Measurements from ENCODE around the gene CACNA1I. TPM values are rescaled to one million over a fixed set of nuclear protein-coding genes. Genes with fewer than 3 reads are reported as not detected.

Gene CACNA1I
- total RNA-seq, 2 experiments from 2014 or later = 0.07 to 0.09 TPM

DNA sequence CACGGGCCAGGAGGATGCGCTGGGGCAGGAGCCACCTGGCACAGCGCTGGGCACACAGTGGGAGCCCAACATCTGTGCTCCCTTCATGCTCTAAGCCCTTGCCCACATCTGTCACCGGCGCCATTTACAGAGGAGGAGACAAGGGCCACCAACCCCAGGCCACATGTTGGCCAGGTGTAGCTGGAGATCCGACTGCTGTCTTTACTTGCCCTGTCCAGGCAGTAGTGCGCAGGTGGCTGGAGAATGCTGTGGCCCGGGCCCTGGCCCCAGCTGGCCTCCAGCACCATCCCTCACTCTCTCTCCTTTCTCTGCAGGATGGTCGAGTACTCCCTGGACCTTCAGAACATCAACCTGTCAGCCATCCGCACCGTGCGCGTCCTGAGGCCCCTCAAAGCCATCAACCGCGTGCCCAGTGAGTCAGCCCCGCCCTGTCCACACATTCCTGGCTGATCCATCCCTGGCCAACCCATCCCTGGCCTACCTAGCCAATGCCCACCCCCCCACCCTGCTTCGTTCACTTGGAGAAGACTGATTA, 48.5 kb downstream of the CACNA1I start:
- no peak overlapping the region for H3K4me3 Mint-ChIP-seq
- H3K9me3 Mint-ChIP-seq = no peaks in the 10 kb centered on the region
- H3K27me3 Mint-ChIP-seq = peaks cover 13% of the 10 kb centered on the region
- ATAC-seq (no peak), DNase-seq (no peak)
- H3K36me3 Mint-ChIP-seq (ENCODE audit: low read depth) = no peaks in the 10 kb centered on the region
- H3K27ac Mint-ChIP-seq = no peak overlapping the region
- ChIA-PET CTCF (no interaction called here), POLR2A (interaction anchor here (0.7 kb wide), 1 partner anchor 9 kb away, joined by 3 read pairs; no protein-coding TSS in a partner anchor)
- peaks cover 12% of the 10 kb centered on the region for H3K4me1 Mint-ChIP-seq (ENCODE audit: low read depth)
- intact Hi-C loops (cut with micrococcal nuclease) = loop anchor here (10.0 kb wide), 1 partner anchor 74 kb away; no protein-coding TSS in a partner anchor
- TF ChIP-seq, protein P1, sequence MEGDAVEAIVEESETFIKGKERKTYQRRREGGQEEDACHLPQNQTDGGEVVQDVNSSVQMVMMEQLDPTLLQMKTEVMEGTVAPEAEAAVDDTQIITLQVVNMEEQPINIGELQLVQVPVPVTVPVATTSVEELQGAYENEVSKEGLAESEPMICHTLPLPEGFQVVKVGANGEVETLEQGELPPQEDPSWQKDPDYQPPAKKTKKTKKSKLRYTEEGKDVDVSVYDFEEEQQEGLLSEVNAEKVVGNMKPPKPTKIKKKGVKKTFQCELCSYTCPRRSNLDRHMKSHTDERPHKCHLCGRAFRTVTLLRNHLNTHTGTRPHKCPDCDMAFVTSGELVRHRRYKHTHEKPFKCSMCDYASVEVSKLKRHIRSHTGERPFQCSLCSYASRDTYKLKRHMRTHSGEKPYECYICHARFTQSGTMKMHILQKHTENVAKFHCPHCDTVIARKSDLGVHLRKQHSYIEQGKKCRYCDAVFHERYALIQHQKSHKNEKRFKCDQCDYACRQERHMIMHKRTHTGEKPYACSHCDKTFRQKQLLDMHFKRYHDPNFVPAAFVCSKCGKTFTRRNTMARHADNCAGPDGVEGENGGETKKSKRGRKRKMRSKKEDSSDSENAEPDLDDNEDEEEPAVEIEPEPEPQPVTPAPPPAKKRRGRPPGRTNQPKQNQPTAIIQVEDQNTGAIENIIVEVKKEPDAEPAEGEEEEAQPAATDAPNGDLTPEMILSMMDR (IDR thresholded peaks at IDR 0.05) = no peak

DNA sequence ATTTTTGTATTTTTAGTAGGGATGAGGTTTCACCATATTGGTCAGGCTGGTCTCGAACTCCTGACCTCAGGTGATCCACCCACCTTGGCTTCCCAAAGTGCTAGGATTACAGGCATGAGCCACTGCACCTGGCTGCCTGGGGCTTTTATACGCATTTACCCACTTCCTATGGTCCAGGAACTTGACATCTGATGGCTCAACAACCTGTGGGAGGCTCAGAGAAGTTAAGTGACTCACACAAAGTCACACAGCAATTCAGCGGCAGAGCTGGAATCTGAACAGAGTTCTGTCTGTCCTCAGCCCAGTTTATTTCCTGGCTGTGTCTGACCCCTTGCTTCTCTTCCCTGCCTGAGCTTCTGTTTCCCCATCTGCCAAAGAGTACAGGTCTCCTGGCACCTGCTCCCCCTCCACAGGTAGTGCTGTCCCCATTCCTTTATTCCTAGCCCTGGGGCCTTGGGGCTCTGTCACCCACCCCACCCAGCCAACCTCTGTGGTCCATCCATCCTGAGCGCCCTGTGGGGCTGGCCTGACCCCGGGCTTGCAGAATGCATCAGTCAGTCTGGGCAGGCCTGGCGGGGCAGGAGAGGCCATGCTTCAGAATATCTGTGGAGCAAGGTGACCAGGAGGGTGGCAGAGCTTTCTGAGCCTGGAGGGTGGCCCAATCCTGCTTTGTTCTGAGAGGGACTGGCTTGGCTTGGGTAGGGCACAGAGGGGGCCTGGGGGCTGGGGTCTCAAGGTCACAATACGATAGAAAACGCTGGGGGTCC, 50.6 kb downstream of the CACNA1I start:
- intact Hi-C loops (cut with micrococcal nuclease) = no loop called here
- H3K9me3 Mint-ChIP-seq = no peaks in the 10 kb centered on the region
- no peak for DNase-seq
- ChIA-PET CTCF (interaction anchor here (1.1 kb wide), 1 partner anchor 414 kb away, joined by 6 read pairs; no protein-coding TSS in a partner anchor), POLR2A (no interaction called here)
- peaks cover 10% of the 10 kb centered on the region for H3K27me3 Mint-ChIP-seq
- no peak overlapping the region for H3K27ac Mint-ChIP-seq
- H3K4me1 Mint-ChIP-seq (ENCODE audit: low read depth) = peaks cover 12% of the 10 kb centered on the region
- no peaks in the 10 kb centered on the region for H3K36me3 Mint-ChIP-seq (ENCODE audit: low read depth)
- TF ChIP-seq, protein P1 (IDR thresholded peaks at IDR 0.05) = no peak
- no peak for ATAC-seq
- H3K4me3 Mint-ChIP-seq = no peak overlapping the region

DNA sequence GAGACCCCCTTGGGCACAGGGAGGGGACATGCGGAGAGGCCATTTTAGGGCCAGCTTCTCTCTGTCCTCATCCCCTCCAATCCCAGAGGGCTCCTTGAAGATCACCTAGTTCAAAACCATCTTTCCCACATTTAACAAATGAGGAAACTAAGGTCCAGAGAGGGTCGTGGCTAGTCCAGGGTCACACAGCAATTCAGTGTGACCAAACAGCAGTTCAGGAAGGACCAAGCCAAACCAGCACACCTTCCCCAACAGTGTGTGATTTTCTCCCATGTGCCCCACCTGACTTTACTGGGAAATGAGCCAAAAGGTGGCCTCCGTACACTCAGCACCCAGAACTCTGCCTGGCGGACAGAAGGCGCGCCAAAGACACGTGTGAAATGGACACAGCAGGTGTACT, 51.3 kb downstream of the CACNA1I start:
- DNase-seq = no peak
- H3K4me1 Mint-ChIP-seq (ENCODE audit: low read depth) = peaks cover 10% of the 10 kb centered on the region
- no peak for ATAC-seq
- no peaks in the 10 kb centered on the region for H3K36me3 Mint-ChIP-seq (ENCODE audit: low read depth)
- ChIA-PET CTCF (interaction anchor here (0.6 to 1.1 kb wide), 2 partner anchors 302 to 414 kb away, joined by 3 to 6 read pairs; partner anchors contain the start of gene RPL3), POLR2A (no interaction called here)
- no peaks in the 10 kb centered on the region for H3K9me3 Mint-ChIP-seq
- no peak overlapping the region for H3K27ac Mint-ChIP-seq
- peaks cover 13% of the 10 kb centered on the region for H3K27me3 Mint-ChIP-seq
- intact Hi-C loops (cut with micrococcal nuclease) = no loop called here
- H3K4me3 Mint-ChIP-seq = no peak overlapping the region
- TF ChIP-seq, protein P1 (IDR thresholded peaks at IDR 0.05) = no peak

DNA sequence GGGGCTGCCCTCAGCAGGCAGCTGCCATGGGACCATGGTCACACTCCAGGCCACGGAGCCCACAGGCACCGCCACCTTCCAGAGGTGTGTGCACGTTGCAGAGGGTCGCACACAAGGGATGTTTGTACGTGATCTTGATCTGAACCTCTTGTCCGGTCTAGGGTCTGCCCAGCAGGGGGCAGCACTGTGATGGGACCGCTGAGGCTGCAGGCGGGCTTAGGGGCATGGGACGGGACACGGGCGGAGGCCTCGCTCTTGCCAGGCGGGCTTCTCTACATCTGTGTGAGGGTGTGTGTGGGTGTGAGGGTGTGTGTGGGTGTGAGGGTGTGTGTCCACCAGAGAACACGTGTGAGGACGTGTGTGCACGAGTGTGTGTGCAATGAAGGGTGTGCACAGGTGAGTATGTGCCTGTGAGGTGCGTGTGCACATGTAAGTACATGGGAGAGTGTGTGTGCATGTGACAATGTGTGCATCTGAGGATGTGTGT, 52.4 kb downstream of the CACNA1I start:
- CTCF ChIA-PET = no interaction called here
- DNase-seq (peak; percentile 83), ATAC-seq (peak; percentile 78)

More for the DNA sequence above, 52.4 kb downstream of the CACNA1I start:
- Mint-ChIP-seq H3K36me3 (ENCODE audit: low read depth) (no peaks in the 10 kb centered on the region), H3K4me3 (no peak overlapping the region), H3K27ac (no peak overlapping the region), H3K4me1 (ENCODE audit: low read depth) (peaks cover 4% of the 10 kb centered on the region), H3K9me3 (no peaks in the 10 kb centered on the region), H3K27me3 (peaks cover 11% of the 10 kb centered on the region)
- POLR2A ChIA-PET = no interaction called here
- TF ChIP-seq, protein P1 (IDR thresholded peaks at IDR 0.05) = peak; percentile 72
- intact Hi-C loops (cut with micrococcal nuclease) = no loop called here

All from activated CD8-positive, alpha-beta T cell treated with anti-CD3 and anti-CD28 coated beads for 36 hours (primary cell).